Mesenchymal stem cell (in vitro differentiated cells and primary cell): ENCODE data around the gene KAT7. TPM values are rescaled to one million over a fixed set of nuclear protein-coding genes. Genes with fewer than 3 reads are reported as not detected.

Source experiments
- DNase-seq: peaks from one replicate; pipeline ENCODE4 v3.0.0-alpha.2; 2013
- H2AFZ ChIP-seq: one replicate; pipeline ENCODE4 v1.6.1; 2013; ENCODE audit warnings: low read depth, mild to moderate bottlenecking, control low read depth, inconsistent platforms, low read length, moderate library complexity
- H2AK5ac ChIP-seq: 2 replicates; pipeline ENCODE4 v1.6.1; 2013; ENCODE audit warnings: low read length, moderate library complexity, mild to moderate bottlenecking, inconsistent platforms; ENCODE audit not compliant: severe bottlenecking
- H2BK120ac ChIP-seq: one replicate; pipeline ENCODE4 v1.6.1; 2013; ENCODE audit warnings: low read depth, mild to moderate bottlenecking, inconsistent platforms, low read length, moderate library complexity
- H2BK12ac ChIP-seq, 2 experiments: one replicate each; pipeline ENCODE4 v1.6.1; 2013; ENCODE audit warnings: inconsistent platforms in 2 of 2, low read length in 2 of 2, mild to moderate bottlenecking in 2 of 2, moderate library complexity in 2 of 2, control low read depth in 1 of 2
- H2BK15ac ChIP-seq: one replicate; pipeline ENCODE4 v1.6.1; 2013; ENCODE audit warnings: mild to moderate bottlenecking, low read depth, inconsistent platforms; ENCODE audit not compliant: poor library complexity, severe bottlenecking
- H2BK5ac ChIP-seq: 2 replicates; pipeline ENCODE4 v1.6.1; 2013; ENCODE audit warnings: low read depth, mild to moderate bottlenecking, low read length, control low read depth, inconsistent platforms; ENCODE audit not compliant: poor library complexity, severe bottlenecking
- H3K14ac ChIP-seq, 2 experiments: one replicate each; pipeline ENCODE4 v1.6.1; 2013; ENCODE audit warnings: inconsistent platforms in 2 of 2, low read length in 2 of 2, control low read depth in 1 of 2, mild to moderate bottlenecking in 1 of 2, moderate library complexity in 1 of 2
- H3K18ac ChIP-seq, 2 experiments: one replicate each; pipeline ENCODE4 v1.6.1; 2013; ENCODE audit warnings: inconsistent platforms in 2 of 2, low read length in 2 of 2, control low read depth in 1 of 2, low read depth in 1 of 2, mild to moderate bottlenecking in 1 of 2
- H3K23ac ChIP-seq, 2 experiments: one replicate each; pipeline ENCODE4 v1.6.1; 2013; ENCODE audit warnings: inconsistent platforms in 2 of 2, low read length in 2 of 2, mild to moderate bottlenecking in 2 of 2, moderate library complexity in 2 of 2, control low read depth in 1 of 2
- H3K27ac ChIP-seq: 2 replicates; pipeline ENCODE4 v1.5.1; 2013; ENCODE audit warnings: mild to moderate bottlenecking, moderate library complexity, low read length, control low read depth, inconsistent platforms; ENCODE audit not compliant: poor library complexity, severe bottlenecking
- H3K27me3 ChIP-seq, 2 experiments: 2 replicates each; pipeline versions ENCODE4 v1.6.1 to v1.7.0; 2013; ENCODE audit warnings: low read length in 2 of 2, mild to moderate bottlenecking in 2 of 2, moderate library complexity in 2 of 2, control low read depth in 1 of 2, inconsistent platforms in 1 of 2; ENCODE audit not compliant: control insufficient read depth in 1 of 2, insufficient read depth in 1 of 2
- H3K36me3 ChIP-seq, 2 experiments: 2 replicates each; pipeline versions ENCODE4 v1.6.1 to v1.7.0; 2013; ENCODE audit warnings: low read length in 2 of 2, control low read depth in 1 of 2, inconsistent platforms in 1 of 2, low read depth in 1 of 2, mild to moderate bottlenecking in 1 of 2; ENCODE audit not compliant: insufficient read depth in 2 of 2, control insufficient read depth in 1 of 2
- H3K4ac ChIP-seq, 2 experiments: one replicate each; pipeline ENCODE4 v1.6.1; 2013; ENCODE audit warnings: inconsistent platforms in 2 of 2, low read length in 2 of 2, mild to moderate bottlenecking in 2 of 2, moderate library complexity in 2 of 2, control low read depth in 1 of 2, low read depth in 1 of 2
- H3K4me1 ChIP-seq: 2 replicates; pipeline ENCODE4 v1.6.1; 2013; ENCODE audit warnings: low read depth, low read length, control low read depth; ENCODE audit not compliant: control insufficient read depth, insufficient read depth
- H3K4me2 ChIP-seq: 2 replicates; pipeline ENCODE4 v1.6.1; 2013; ENCODE audit warnings: low read length, mild to moderate bottlenecking, inconsistent platforms; ENCODE audit not compliant: poor library complexity, severe bottlenecking
- H3K4me3 ChIP-seq, 2 experiments: 2 replicates each; pipeline versions ENCODE4 v1.5.1 to v1.7.0; 2013; ENCODE audit warnings: low read length in 2 of 2, mild to moderate bottlenecking in 2 of 2, control low read depth in 1 of 2, low read depth in 1 of 2; ENCODE audit not compliant: insufficient read depth in 1 of 2
- H3K79me1 ChIP-seq: replicated peaks from 2 replicates; pipeline ENCODE4 v1.6.1; 2013; ENCODE audit warnings: mild to moderate bottlenecking, control low read depth, low read length, inconsistent platforms; ENCODE audit not compliant: poor library complexity, severe bottlenecking
- H3K9ac ChIP-seq: 2 replicates; pipeline ENCODE4 v1.7.0; 2013; ENCODE audit warnings: mild to moderate bottlenecking, low read length, moderate library complexity
- H3K9me3 ChIP-seq: 2 replicates; pipeline ENCODE4 v1.7.0; 2013; ENCODE audit warnings: mild to moderate bottlenecking, low read length; ENCODE audit not compliant: control insufficient read depth
- H4K8ac ChIP-seq: one replicate; pipeline ENCODE4 v1.6.1; 2013; ENCODE audit warnings: inconsistent platforms, mild to moderate bottlenecking, low read length, moderate library complexity
- H4K91ac ChIP-seq: one replicate; pipeline ENCODE4 v1.6.1; 2013; ENCODE audit warnings: mild to moderate bottlenecking, low read length, inconsistent platforms
- WGBS: methylation state at CpG from one replicate; pipeline ENCODE4 v1.1.7; 2013; ENCODE audit warnings: mixed read lengths; 5-methylcytosine and 5-hydroxymethylcytosine counted together
- polyA plus RNA-seq, 2 experiments: library from polyadenylated mRNA; stranded (reverse); fragments of 200-250 nt; gene quantifications; one replicate each; pipeline ENCODE4 v1.2.3, GENCODE V29; 2013

KAT7 gene
- 22.5 TPM for polyA plus RNA-seq (2013, experiment 1 of 2)
- polyA plus RNA-seq (2013, experiment 2 of 2), result 25.7 TPM

DNA sequence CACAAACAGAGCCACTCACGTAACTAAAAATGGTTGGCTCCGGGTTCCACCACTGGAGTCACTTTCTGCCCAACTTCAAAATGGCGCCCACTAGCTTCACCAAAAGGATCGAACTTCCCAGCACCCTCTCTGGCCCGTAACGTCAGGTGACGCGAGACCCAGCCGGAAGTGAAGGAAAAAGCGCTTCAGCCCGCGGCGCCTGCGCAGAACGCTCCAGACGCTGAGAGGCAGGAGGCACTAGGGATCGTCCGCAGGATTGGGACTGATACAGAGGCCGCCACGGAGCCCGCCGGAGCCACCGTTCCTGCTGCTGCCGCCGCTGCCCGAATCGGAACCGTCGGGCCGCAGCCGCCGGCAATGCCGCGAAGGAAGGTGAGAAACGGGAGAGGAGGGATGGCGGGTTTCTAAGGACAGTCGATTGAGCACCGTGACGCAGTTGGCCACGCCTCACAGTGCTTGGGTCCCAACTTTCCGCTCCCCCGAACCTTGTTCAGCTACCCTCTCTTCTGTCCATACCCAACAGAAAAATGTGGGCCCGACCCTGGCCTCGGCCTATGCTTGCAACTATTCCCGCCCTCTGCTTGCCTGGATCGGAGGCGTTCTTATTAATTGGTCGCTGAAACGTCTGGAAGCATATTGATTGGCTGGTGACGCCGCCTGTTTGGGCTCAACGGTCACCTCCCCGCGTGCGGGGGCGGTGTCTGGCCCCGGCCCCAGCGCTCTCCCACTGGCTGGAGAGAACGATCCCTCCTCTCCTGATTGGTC is at the start of gene KAT7:
Gene KAT7 (plus strand): TSS at position 204 of the 765 bp plus-strand sequence. CDS start 154 bp downstream, at position 358.
- WGBS, result under 1% methylated on average over 47 of the region's 59 CpGs
- peak within 1 kb of the TSS; percentile 98 for H3K27ac ChIP-seq
- peak within 1 kb of the TSS; percentile 100 for H3K9ac ChIP-seq

DNA sequence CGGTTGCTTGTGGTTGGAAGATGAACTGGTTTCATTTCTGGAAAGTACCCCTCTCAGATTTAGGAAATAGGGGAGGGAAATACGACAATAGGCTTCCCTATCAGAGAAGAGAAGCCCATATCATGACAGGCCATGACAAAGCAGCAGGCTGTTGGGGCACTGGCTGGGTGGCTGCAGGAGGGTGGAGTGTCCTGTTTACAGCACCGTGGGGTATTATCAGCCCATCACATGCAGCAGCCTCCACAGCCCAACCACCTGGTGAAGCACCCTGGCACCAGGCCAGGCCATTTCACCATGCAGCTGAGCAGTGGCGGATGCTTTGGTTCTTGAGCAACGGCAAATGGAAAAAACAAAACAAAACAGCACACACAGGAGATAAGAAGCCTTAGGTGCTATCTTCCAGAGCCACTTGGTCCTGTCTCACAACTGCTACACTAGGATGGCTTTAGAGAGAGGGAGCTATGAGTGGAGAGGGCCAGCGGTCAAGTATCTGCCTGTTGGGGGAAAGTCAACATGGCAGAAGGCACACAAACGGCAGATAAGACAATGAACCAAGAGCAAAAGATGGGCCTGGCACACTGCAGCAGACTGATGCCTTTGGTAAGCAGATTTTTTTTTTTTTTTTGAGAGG is 48.7 kb upstream of the KAT7 start:
- Histone ChIP-seq H2AFZ (no peak overlapping the region), H3K4me3 (no peak overlapping the region), H2AK5ac (no peak overlapping the region), H3K4me2 (no peak overlapping the region), H3K4me1 (peaks cover 2% of the 10 kb centered on the region), H4K8ac (no peak overlapping the region), H3K27ac (no peak overlapping the region), H3K9ac (no peak overlapping the region), H3K36me3 (no peaks in the 10 kb centered on the region), H3K18ac (no peak overlapping the region), H2BK15ac (no peak overlapping the region), H3K27me3 (no peaks in the 10 kb centered on the region), H2BK5ac (no peak overlapping the region), H2BK12ac (no peak overlapping the region), H3K9me3 (no peaks in the 10 kb centered on the region), H3K14ac (no peak overlapping the region), H3K4ac (no peak overlapping the region), H2BK120ac (no peak overlapping the region), H4K91ac (no peak overlapping the region), H3K23ac (no peak overlapping the region), H3K79me1 (peaks cover 11% of the 10 kb centered on the region)
- 92% methylated on average over 6 of the region's 7 CpGs for WGBS
- DNase-seq, result peak; percentile 18

More for the DNA sequence above, at the start of gene KAT7:
- Histone ChIP-seq H2BK120ac (no peak within 1 kb of the TSS), H4K8ac (peak within 1 kb of the TSS; percentile 97), H3K36me3 (peaks cover 13 to 30% of the 10 kb centered on the region in 2 experiments), H2BK15ac (peak within 1 kb of the TSS; percentile 100), H2BK12ac (peak within 1 kb of the TSS; percentile 29 to 54), H3K14ac (peak within 1 kb of the TSS in 1 of 2 experiments; percentile 100), H3K4ac (peak within 1 kb of the TSS; percentile 97 to 100), H3K4me3 (peak within 1 kb of the TSS; percentile 98 to 100), H3K79me1 (peaks cover 9% of the 10 kb centered on the region), H2BK5ac (peak within 1 kb of the TSS; percentile 97), H3K9me3 (no peaks in the 10 kb centered on the region), H3K4me1 (peaks cover 4% of the 10 kb centered on the region), H2AK5ac (peak within 1 kb of the TSS; percentile 66), H3K18ac (peak within 1 kb of the TSS; percentile 97 to 99), H4K91ac (peak within 1 kb of the TSS; percentile 92), H2AFZ (peak within 1 kb of the TSS; percentile 95), H3K23ac (no peak within 1 kb of the TSS), H3K4me2 (peak within 1 kb of the TSS; percentile 92), H3K27me3 (no peaks in the 10 kb centered on the region)
- DNase-seq, result peak; percentile 99

DNA sequence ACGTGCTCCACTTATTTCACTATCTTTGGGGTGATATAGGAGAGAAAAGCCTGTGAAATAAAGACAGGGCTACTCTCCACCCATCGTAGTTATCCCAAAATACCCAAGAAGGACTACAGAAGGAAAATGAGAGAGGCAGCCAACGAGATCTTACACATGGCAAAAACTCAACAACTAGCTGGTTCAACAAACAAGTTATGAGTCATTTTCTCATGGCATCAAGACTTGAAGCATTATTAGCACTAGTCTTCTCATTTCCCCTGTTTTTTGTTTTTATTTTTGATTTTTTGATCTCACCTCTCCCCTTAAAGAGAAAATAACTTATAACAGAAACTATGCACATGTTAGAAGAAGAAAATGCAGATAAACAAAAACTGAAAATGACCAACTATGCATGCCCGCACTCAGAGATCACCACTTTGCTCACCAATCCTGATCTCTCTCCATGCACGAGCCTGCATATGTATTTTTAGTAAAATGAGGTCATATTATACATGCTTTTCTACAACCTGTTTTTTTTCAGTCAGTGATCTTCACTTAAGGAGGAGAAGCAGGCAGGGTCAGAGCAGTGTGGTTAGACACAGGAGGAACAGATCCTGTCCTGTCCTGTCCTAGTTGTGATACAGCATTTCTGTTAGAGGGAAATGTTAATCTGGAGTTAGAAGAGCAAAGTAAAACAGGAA is 47.3 kb upstream of the KAT7 start:
- Histone ChIP-seq H3K4me2 (no peak overlapping the region), H3K27me3 (no peaks in the 10 kb centered on the region), H3K18ac (no peak overlapping the region), H4K8ac (no peak overlapping the region), H3K4me3 (peak overlapping the region in 1 of 2 experiments; percentile 3), H2AK5ac (no peak overlapping the region), H2BK120ac (no peak overlapping the region), H3K36me3 (no peaks in the 10 kb centered on the region), H2BK15ac (no peak overlapping the region), H3K23ac (no peak overlapping the region), H2AFZ (no peak overlapping the region), H2BK12ac (no peak overlapping the region), H3K9ac (peak overlapping the region; percentile 20), H2BK5ac (no peak overlapping the region), H3K27ac (no peak overlapping the region), H3K9me3 (no peaks in the 10 kb centered on the region), H3K79me1 (peaks cover 11% of the 10 kb centered on the region), H3K4ac (no peak overlapping the region), H3K4me1 (peaks cover 2% of the 10 kb centered on the region), H3K14ac (no peak overlapping the region), H4K91ac (no peak overlapping the region)
- DNase-seq, result peak; percentile 6
- WGBS, result 75% methylated on average over 2 of the region's 5 CpGs

DNA sequence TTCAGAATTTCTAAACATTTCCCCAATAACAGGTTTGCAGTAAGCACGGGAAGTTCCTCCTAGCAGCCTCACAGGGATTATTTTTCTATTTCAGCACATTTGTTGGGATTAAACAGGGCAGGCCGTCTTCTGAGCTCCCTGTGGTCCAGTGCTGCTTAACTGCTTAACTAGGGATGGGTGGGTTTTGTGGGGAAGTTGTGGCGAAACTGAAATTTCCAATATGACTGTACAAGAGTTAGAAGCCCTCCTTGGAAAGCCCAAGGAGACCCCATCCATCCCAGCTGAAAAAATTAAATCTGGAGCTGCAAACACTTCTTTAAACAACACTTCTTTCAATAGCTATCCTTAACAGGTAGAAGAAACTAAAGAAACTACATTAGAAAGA is 46.8 kb upstream of the KAT7 start:
- Histone ChIP-seq H3K18ac (no peak overlapping the region), H2BK12ac (no peak overlapping the region), H2BK120ac (no peak overlapping the region), H3K79me1 (peaks cover 11% of the 10 kb centered on the region), H3K4me1 (peaks cover 2% of the 10 kb centered on the region), H3K23ac (no peak overlapping the region), H3K9me3 (no peaks in the 10 kb centered on the region), H3K27ac (no peak overlapping the region), H3K4ac (no peak overlapping the region), H3K14ac (no peak overlapping the region), H4K8ac (no peak overlapping the region), H4K91ac (no peak overlapping the region), H3K27me3 (no peaks in the 10 kb centered on the region), H3K9ac (peak overlapping the region; percentile 20), H2AFZ (no peak overlapping the region), H2BK5ac (no peak overlapping the region), H3K36me3 (no peaks in the 10 kb centered on the region), H3K4me3 (peak overlapping the region in 1 of 2 experiments; percentile 3), H2BK15ac (no peak overlapping the region), H2AK5ac (no peak overlapping the region), H3K4me2 (no peak overlapping the region)
- 53% methylated on average over 2 of the region's 3 CpGs for WGBS
- no peak for DNase-seq
